K562 (cell line): ENCODE results near the gene PLK1. TPM values are rescaled to one million over a fixed set of nuclear protein-coding genes. Genes with fewer than 3 reads are reported as not detected.

Source experiments
- ARNT ChIP-seq, 2 experiments: fragments of 450-650 bp; IDR thresholded peaks; 2 replicates each; pipeline ENCODE4 v1.6.1; 2016; ENCODE audit warnings: mild to moderate bottlenecking in 1 of 2
- CREB1 ChIP-seq, 2 experiments: sonication (generic) in 1 of 2; formaldehyde crosslinking in 1 of 2; IDR thresholded peaks; 2 replicates each; pipeline versions ENCODE4 v1.6.1 to v1.8.0; 2012 to 2022; ENCODE audit warnings: inconsistent platforms in 1 of 2, mild to moderate bottlenecking in 1 of 2, missing genetic modification reagents in 1 of 2, moderate library complexity in 1 of 2
- FIP1L1 ChIP-seq: fragments of 200-400 bp; formaldehyde crosslinking; IDR thresholded peaks from 2 replicates; pipeline ENCODE4 v1.6.1; 2018; ENCODE audit warnings: mild to moderate bottlenecking, low read depth, low read length; ENCODE audit not compliant: poor library complexity, severe bottlenecking
- FOXK2 ChIP-seq, 2 experiments: fragments of 450-650 bp; IDR thresholded peaks in 1 of 2; conservative IDR thresholded peaks in 1 of 2; 2 replicates each; pipeline ENCODE4 v1.6.1; 2016; ENCODE audit warnings: low read depth in 2 of 2, mild to moderate bottlenecking in 1 of 2
- FOXP1 ChIP-seq: sonication (generic); formaldehyde crosslinking; IDR thresholded peaks from 2 replicates; pipeline ENCODE4 v1.8.0; 2022; ENCODE audit warnings: mild to moderate bottlenecking, missing genetic modification reagents
- PHF8 ChIP-seq: fragments of 200-600 bp; sonication (generic); IDR thresholded peaks from 2 replicates; pipeline ENCODE4 v1.6.1; 2012; ENCODE audit warnings: mixed run types, mild to moderate bottlenecking, inconsistent platforms, low read length, moderate library complexity, borderline replicate concordance
- SP1 ChIP-seq: sonication (generic); formaldehyde crosslinking; IDR thresholded peaks from 2 replicates; pipeline ENCODE4 v1.8.1; 2022; ENCODE audit warnings: mild to moderate bottlenecking, missing genetic modification reagents
- ZNF830 ChIP-seq: fragments of 250-450 bp; sonication (Bioruptor Pico); IDR thresholded peaks from 2 replicates; pipeline ENCODE4 v1.5.0; 2021; ENCODE audit warnings: mild to moderate bottlenecking
- polyA plus RNA-seq, 8 experiments: library from polyadenylated mRNA; depleted of rRNA in 4 of 8; stranded (reverse) in 5 of 8; unstranded in 3 of 8; fragments of >200 nt; fragmentation: Nextera tagmentation in 2 of 8; fragmentation: Illumina TruSeq in 1 of 8; extraction: Ambion mirVana in 2 of 8; extraction: Trizol in 1 of 8; gene quantifications; 2 replicates each; pipeline versions ENCODE4 v1.2.1 to v1.2.3, GENCODE V29; 2011 to 2014; ENCODE audit warnings: inconsistent platforms in 1 of 8, missing spikeins in 1 of 8
- total RNA-seq, 7 experiments: library from RNA; depleted of rRNA in 6 of 7; stranded (reverse); fragments of >200 nt in 6 of 7; fragmentation: Illumina TruSeq in 2 of 7; extraction: Trizol in 2 of 7; gene quantifications; 2 replicates each; pipeline versions ENCODE4 v1.2.1 to v1.2.3, GENCODE V29; 2011 to 2021; ENCODE audit warnings: low replicate concordance in 1 of 7
- TF ChIP-seq, protein P1 (sequence below), 2 experiments: fragments of 450-650 bp in 1 of 2; sonication (generic) in 1 of 2; formaldehyde crosslinking in 1 of 2; IDR thresholded peaks; 2 replicates each; pipeline versions ENCODE4 v1.7.1 to v1.9.0; 2016 to 2022; ENCODE audit warnings: inconsistent platforms in 1 of 2, mild to moderate bottlenecking in 1 of 2, missing genetic modification reagents in 1 of 2
- TF ChIP-seq, protein P2 (sequence below), 3 experiments: fragments of 200-800 bp in 1 of 3; fragments of 250-450 bp in 1 of 3; fragments of 450-650 bp in 1 of 3; sonication (Bioruptor Pico) in 1 of 3; sonication (Bioruptor generic) in 1 of 3; formaldehyde crosslinking in 1 of 3; IDR thresholded peaks; 2 replicates each; pipeline versions ENCODE4 v1.6.1 to v1.8.0; 2016 to 2022; ENCODE audit warnings: mild to moderate bottlenecking in 2 of 3, missing genetic modification characterization in 2 of 3, missing compliant biosample characterization in 1 of 3, moderate library complexity in 1 of 3

Gene PLK1
- total and polyA plus RNA-seq, 9 of the 15 experiments (the other 6 are each of a cell fraction or from before 2014, with no cell fraction given): 13.6 to 212 (median 45.5) TPM

DNA sequence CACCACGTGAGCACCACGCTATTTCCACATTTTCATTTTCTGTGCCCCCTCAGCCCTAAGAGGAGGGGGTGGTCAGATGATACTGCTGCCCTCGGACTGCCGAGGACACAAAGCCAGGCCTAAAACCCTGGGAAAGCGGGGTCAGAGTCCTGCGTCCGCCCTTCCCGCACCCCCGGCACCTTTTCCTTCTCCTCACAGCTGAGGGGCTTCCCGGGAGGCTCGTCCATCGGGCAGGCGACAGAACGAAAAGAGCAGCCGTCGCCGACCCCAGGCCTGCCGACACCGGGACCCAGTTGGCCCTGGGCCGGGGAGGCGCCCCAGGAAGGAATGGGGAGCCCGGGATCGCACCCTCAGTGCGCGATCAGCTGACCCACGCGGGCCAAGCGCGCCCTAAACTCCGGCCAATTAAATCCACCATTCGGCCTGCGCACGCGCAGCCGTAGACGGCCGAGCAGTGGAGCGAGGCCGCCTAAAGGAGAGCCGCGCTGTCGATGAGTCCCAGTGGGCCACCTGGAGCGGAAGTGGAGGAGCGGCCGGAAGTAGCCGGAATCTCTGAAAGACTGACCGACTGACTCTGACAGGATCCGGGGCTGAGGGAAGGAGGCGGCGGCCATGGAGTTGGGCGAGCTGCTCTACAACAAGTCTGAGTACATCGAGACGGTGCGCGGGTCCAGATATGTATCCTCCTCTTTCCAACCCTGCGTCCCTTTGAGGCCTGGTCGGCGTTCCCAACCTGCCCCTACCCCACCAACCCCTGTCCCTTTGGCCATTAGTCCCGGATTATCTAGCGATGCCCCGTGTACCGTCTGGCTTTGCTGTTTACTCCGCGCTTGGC, 37.5 kb upstream of the PLK1 start, which contains the start of the genes DCTN5 and PALB2 (continued):
- TF ChIP-seq, protein P1, sequence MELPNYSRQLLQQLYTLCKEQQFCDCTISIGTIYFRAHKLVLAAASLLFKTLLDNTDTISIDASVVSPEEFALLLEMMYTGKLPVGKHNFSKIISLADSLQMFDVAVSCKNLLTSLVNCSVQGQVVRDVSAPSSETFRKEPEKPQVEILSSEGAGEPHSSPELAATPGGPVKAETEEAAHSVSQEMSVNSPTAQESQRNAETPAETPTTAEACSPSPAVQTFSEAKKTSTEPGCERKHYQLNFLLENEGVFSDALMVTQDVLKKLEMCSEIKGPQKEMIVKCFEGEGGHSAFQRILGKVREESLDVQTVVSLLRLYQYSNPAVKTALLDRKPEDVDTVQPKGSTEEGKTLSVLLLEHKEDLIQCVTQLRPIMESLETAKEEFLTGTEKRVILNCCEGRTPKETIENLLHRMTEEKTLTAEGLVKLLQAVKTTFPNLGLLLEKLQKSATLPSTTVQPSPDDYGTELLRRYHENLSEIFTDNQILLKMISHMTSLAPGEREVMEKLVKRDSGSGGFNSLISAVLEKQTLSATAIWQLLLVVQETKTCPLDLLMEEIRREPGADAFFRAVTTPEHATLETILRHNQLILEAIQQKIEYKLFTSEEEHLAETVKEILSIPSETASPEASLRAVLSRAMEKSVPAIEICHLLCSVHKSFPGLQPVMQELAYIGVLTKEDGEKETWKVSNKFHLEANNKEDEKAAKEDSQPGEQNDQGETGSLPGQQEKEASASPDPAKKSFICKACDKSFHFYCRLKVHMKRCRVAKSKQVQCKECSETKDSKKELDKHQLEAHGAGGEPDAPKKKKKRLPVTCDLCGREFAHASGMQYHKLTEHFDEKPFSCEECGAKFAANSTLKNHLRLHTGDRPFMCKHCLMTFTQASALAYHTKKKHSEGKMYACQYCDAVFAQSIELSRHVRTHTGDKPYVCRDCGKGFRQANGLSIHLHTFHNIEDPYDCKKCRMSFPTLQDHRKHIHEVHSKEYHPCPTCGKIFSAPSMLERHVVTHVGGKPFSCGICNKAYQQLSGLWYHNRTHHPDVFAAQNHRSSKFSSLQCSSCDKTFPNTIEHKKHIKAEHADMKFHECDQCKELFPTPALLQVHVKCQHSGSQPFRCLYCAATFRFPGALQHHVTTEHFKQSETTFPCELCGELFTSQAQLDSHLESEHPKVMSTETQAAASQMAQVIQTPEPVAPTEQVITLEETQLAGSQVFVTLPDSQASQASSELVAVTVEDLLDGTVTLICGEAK (IDR thresholded peaks at IDR 0.05): peak; percentile 96
- TF ChIP-seq, protein P1 (CRISPR knock-in tag; IDR thresholded peaks at IDR 0.05): no peak
- TF ChIP-seq PHF8 (peak; percentile 93; the same call in 1 of the 2 replicates), FOXP1 (CRISPR knock-in tag) (peak; percentile 65; the same call in 1 of the 2 replicates), SP1 (peak; percentile 76), ARNT (IDR thresholded peaks at IDR 0.05) (0 out of 4 replicates have a peak, but pooled peaks of 1 of the 2 experiments have one; percentile 40), ZNF830 (CRISPR knock-in tag) (peak; percentile 48; the same call in 1 of the 2 replicates), FIP1L1 (peak; percentile 94), CREB1 (IDR thresholded peaks at IDR 0.05) (peak; percentile 42; the same call in 1 of the 2 replicates), CREB1 (CRISPR knock-in tag; IDR thresholded peaks at IDR 0.05) (peak; percentile 78), FOXK2 (conservative IDR thresholded peaks at IDR 0.05 in 1 of 2, IDR thresholded peaks at IDR 0.05 in 1 of 2; ENCODE audit: low read depth in 2 of 2) (peak; percentile 6 to 69; a peak in 2 of 4 replicates)
- TF ChIP-seq, protein P2, sequence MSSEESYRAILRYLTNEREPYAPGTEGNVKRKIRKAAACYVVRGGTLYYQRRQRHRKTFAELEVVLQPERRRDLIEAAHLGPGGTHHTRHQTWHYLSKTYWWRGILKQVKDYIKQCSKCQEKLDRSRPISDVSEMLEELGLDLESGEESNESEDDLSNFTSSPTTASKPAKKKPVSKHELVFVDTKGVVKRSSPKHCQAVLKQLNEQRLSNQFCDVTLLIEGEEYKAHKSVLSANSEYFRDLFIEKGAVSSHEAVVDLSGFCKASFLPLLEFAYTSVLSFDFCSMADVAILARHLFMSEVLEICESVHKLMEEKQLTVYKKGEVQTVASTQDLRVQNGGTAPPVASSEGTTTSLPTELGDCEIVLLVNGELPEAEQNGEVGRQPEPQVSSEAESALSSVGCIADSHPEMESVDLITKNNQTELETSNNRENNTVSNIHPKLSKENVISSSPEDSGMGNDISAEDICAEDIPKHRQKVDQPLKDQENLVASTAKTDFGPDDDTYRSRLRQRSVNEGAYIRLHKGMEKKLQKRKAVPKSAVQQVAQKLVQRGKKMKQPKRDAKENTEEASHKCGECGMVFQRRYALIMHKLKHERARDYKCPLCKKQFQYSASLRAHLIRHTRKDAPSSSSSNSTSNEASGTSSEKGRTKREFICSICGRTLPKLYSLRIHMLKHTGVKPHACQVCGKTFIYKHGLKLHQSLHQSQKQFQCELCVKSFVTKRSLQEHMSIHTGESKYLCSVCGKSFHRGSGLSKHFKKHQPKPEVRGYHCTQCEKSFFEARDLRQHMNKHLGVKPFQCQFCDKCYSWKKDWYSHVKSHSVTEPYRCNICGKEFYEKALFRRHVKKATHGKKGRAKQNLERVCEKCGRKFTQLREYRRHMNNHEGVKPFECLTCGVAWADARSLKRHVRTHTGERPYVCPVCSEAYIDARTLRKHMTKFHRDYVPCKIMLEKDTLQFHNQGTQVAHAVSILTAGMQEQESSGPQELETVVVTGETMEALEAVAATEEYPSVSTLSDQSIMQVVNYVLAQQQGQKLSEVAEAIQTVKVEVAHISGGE (CRISPR knock-in tag; IDR thresholded peaks at IDR 0.05): peak; percentile 78 to 96 (median 83); a peak in 5 of 6 replicates
